SK-N-SH treated with all-trans-retinoic acid at 6 μM for 48 hours (cell line): ENCODE results near the gene ZNF654.

ENCODE experiments used
- ATAC-seq: fragments of 200-7000 bp; cut with Tn5 transposase; 3 replicates; pipeline ENCODE4 v1.9.1; 2020; ENCODE audit warnings: mild to moderate bottlenecking, moderate library complexity
- ARNTL ChIP-seq: fragments of 450-650 bp; formaldehyde crosslinking; IDR thresholded peaks from 2 replicates; pipeline ENCODE4 v1.5.0; 2020; ENCODE audit warnings: low read depth, mild to moderate bottlenecking, moderate library complexity, borderline replicate concordance
- CSDC2 ChIP-seq: fragments of 250-450 bp; sonication (Bioruptor Pico); IDR thresholded peaks from 2 replicates; pipeline ENCODE4 v1.5.0; 2020; ENCODE audit warnings: mild to moderate bottlenecking, moderate library complexity
- GLIS3 ChIP-seq: fragments of 250-450 bp; sonication (Bioruptor Pico); IDR thresholded peaks from 2 replicates; pipeline ENCODE4 v1.5.0; 2020; ENCODE audit warnings: mild to moderate bottlenecking, moderate library complexity
- ISL1 ChIP-seq: fragments of 250-450 bp; sonication (Bioruptor Pico); IDR thresholded peaks from 2 replicates; pipeline ENCODE4 v2.1.2; 2022; ENCODE audit warnings: mild to moderate bottlenecking, moderate library complexity
- OSR1 ChIP-seq: fragments of 250-450 bp; sonication (Bioruptor Pico); IDR thresholded peaks from 2 replicates; pipeline ENCODE4 v1.8.0; 2022; ENCODE audit warnings: moderate library complexity, mild to moderate bottlenecking, inconsistent platforms
- PPARA ChIP-seq: fragments of 250-450 bp; sonication (Bioruptor Pico); IDR thresholded peaks from 2 replicates; pipeline ENCODE4 v1.5.0; 2020; ENCODE audit warnings: mild to moderate bottlenecking, borderline replicate concordance
- RARB ChIP-seq: fragments of 250-450 bp; sonication (Bioruptor Pico); IDR thresholded peaks from 2 replicates; pipeline ENCODE4 v1.8.0; 2021; ENCODE audit warnings: mild to moderate bottlenecking, moderate library complexity
- TCF4 ChIP-seq: fragments of 250-450 bp; sonication (Bioruptor Pico); IDR thresholded peaks from 2 replicates; pipeline ENCODE4 v1.8.0; 2021; ENCODE audit warnings: mild to moderate bottlenecking, moderate library complexity, borderline replicate concordance
- TOX ChIP-seq: fragments of 250-450 bp; sonication (Bioruptor Pico); IDR thresholded peaks from 2 replicates; pipeline ENCODE4 v1.8.0; 2021; ENCODE audit warnings: mild to moderate bottlenecking, moderate library complexity, borderline replicate concordance
- ZC3H10 ChIP-seq: fragments of 250-450 bp; sonication (Bioruptor Pico); IDR thresholded peaks from 2 replicates; pipeline ENCODE4 v1.5.1; 2021; ENCODE audit warnings: mild to moderate bottlenecking, moderate library complexity
- ZFP3 ChIP-seq: fragments of 250-450 bp; sonication (Bioruptor Pico); IDR thresholded peaks from 2 replicates; pipeline ENCODE4 v1.5.0; 2020; ENCODE audit warnings: mild to moderate bottlenecking, moderate library complexity
- ZFP30 ChIP-seq: fragments of 450-650 bp; formaldehyde crosslinking; IDR thresholded peaks from 2 replicates; pipeline ENCODE4 v1.5.0; 2022; ENCODE audit warnings: mild to moderate bottlenecking, moderate library complexity
- ZNF565 ChIP-seq: fragments of 450-650 bp; formaldehyde crosslinking; conservative IDR thresholded peaks from 2 replicates; pipeline ENCODE4 v1.5.0; 2020; ENCODE audit warnings: low read depth, mild to moderate bottlenecking, moderate library complexity
- ZNF70 ChIP-seq: fragments of 450-650 bp; formaldehyde crosslinking; IDR thresholded peaks from 2 replicates; pipeline ENCODE4 v1.5.0; 2020; ENCODE audit warnings: mild to moderate bottlenecking, moderate library complexity
- ZNF8 ChIP-seq: fragments of 450-650 bp; formaldehyde crosslinking; IDR thresholded peaks from 2 replicates; pipeline ENCODE4 v1.5.0; 2020; ENCODE audit warnings: mild to moderate bottlenecking, moderate library complexity
- TF ChIP-seq, protein P1 (sequence below): fragments of 250-450 bp; sonication (Bioruptor Pico); IDR thresholded peaks from 2 replicates; pipeline ENCODE4 v1.8.0; 2021; ENCODE audit warnings: low read depth, mild to moderate bottlenecking, moderate library complexity, borderline replicate concordance
- TF ChIP-seq, protein P2 (sequence below): fragments of 250-450 bp; sonication (Bioruptor Pico); IDR thresholded peaks from 2 replicates; pipeline ENCODE4 v1.5.0; 2020; ENCODE audit warnings: mild to moderate bottlenecking, moderate library complexity
- TF ChIP-seq, protein P3 (sequence below): fragments of 250-450 bp; sonication (Bioruptor Pico); IDR thresholded peaks from 2 replicates; pipeline ENCODE4 v1.5.1; 2021; ENCODE audit warnings: mild to moderate bottlenecking, moderate library complexity
- TF ChIP-seq, protein P4 (sequence below): fragments of 250-450 bp; sonication (Bioruptor Pico); IDR thresholded peaks from 2 replicates; pipeline ENCODE4 v1.5.1; 2020; ENCODE audit warnings: low read depth, mild to moderate bottlenecking, moderate library complexity
- TF ChIP-seq, protein P5 (sequence below): fragments of 250-450 bp; sonication (Bioruptor Pico); IDR thresholded peaks from 2 replicates; pipeline ENCODE4 v1.8.0; 2020; ENCODE audit warnings: mild to moderate bottlenecking, moderate library complexity, borderline replicate concordance

Gene ZNF654

DNA sequence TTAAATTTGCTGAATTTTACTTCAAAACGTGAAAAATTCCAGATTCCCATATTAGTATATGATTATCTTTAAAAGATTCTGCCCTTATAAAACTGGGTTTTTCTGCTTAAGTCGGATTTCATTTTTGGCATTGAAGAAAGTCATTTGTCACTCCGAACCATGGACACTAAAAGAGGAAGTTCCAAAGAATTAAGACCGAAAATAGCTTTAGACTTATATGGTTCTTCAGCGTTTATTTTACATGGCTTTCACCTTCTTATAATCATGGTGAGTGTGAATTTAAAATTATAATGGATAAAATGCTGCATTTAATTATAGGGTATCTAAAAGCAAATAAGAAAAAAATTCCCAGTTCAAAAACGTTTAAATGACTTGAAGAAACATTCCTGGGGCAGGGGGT lies 91.8 kb downstream of the ZNF654 start:
- ATAC-seq: no peak
- no peak for TF ChIP-seq ISL1 (CRISPR knock-in tag)
- no peak for TF ChIP-seq ZNF70
- TF ChIP-seq, protein P1, sequence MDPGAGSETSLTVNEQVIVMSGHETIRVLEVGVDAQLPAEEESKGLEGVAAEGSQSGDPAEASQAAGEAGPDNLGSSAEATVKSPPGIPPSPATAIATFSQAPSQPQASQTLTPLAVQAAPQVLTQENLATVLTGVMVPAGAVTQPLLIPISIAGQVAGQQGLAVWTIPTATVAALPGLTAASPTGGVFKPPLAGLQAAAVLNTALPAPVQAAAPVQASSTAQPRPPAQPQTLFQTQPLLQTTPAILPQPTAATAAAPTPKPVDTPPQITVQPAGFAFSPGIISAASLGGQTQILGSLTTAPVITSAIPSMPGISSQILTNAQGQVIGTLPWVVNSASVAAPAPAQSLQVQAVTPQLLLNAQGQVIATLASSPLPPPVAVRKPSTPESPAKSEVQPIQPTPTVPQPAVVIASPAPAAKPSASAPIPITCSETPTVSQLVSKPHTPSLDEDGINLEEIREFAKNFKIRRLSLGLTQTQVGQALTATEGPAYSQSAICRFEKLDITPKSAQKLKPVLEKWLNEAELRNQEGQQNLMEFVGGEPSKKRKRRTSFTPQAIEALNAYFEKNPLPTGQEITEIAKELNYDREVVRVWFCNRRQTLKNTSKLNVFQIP (CRISPR knock-in tag): no peak
- TF ChIP-seq, protein P2, sequence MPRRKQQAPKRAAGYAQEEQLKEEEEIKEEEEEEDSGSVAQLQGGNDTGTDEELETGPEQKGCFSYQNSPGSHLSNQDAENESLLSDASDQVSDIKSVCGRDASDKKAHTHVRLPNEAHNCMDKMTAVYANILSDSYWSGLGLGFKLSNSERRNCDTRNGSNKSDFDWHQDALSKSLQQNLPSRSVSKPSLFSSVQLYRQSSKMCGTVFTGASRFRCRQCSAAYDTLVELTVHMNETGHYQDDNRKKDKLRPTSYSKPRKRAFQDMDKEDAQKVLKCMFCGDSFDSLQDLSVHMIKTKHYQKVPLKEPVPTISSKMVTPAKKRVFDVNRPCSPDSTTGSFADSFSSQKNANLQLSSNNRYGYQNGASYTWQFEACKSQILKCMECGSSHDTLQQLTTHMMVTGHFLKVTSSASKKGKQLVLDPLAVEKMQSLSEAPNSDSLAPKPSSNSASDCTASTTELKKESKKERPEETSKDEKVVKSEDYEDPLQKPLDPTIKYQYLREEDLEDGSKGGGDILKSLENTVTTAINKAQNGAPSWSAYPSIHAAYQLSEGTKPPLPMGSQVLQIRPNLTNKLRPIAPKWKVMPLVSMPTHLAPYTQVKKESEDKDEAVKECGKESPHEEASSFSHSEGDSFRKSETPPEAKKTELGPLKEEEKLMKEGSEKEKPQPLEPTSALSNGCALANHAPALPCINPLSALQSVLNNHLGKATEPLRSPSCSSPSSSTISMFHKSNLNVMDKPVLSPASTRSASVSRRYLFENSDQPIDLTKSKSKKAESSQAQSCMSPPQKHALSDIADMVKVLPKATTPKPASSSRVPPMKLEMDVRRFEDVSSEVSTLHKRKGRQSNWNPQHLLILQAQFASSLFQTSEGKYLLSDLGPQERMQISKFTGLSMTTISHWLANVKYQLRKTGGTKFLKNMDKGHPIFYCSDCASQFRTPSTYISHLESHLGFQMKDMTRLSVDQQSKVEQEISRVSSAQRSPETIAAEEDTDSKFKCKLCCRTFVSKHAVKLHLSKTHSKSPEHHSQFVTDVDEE: no peak
- TF ChIP-seq, protein P3, sequence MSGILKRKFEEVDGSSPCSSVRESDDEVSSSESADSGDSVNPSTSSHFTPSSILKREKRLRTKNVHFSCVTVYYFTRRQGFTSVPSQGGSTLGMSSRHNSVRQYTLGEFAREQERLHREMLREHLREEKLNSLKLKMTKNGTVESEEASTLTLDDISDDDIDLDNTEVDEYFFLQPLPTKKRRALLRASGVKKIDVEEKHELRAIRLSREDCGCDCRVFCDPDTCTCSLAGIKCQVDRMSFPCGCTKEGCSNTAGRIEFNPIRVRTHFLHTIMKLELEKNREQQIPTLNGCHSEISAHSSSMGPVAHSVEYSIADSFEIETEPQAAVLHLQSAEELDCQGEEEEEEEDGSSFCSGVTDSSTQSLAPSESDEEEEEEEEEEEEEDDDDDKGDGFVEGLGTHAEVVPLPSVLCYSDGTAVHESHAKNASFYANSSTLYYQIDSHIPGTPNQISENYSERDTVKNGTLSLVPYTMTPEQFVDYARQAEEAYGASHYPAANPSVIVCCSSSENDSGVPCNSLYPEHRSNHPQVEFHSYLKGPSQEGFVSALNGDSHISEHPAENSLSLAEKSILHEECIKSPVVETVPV (CRISPR knock-in tag): no peak
- no peak for TF ChIP-seq ARNTL (CRISPR knock-in tag)
- no peak for TF ChIP-seq ZFP3 (CRISPR knock-in tag)
- TF ChIP-seq GLIS3: no peak
- TF ChIP-seq ZC3H10: no peak
- no peak for TF ChIP-seq TCF4
- TF ChIP-seq, protein P4, sequence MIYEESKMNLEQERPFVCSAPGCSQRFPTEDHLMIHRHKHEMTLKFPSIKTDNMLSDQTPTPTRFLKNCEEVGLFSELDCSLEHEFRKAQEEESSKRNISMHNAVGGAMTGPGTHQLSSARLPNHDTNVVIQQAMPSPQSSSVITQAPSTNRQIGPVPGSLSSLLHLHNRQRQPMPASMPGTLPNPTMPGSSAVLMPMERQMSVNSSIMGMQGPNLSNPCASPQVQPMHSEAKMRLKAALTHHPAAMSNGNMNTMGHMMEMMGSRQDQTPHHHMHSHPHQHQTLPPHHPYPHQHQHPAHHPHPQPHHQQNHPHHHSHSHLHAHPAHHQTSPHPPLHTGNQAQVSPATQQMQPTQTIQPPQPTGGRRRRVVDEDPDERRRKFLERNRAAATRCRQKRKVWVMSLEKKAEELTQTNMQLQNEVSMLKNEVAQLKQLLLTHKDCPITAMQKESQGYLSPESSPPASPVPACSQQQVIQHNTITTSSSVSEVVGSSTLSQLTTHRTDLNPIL (CRISPR knock-in tag): no peak
- no peak for TF ChIP-seq TOX (CRISPR knock-in tag)
- no peak for TF ChIP-seq CSDC2 (CRISPR knock-in tag)
- TF ChIP-seq OSR1: no peak
- no peak for TF ChIP-seq ZFP30 (CRISPR knock-in tag)
- TF ChIP-seq, protein P5, sequence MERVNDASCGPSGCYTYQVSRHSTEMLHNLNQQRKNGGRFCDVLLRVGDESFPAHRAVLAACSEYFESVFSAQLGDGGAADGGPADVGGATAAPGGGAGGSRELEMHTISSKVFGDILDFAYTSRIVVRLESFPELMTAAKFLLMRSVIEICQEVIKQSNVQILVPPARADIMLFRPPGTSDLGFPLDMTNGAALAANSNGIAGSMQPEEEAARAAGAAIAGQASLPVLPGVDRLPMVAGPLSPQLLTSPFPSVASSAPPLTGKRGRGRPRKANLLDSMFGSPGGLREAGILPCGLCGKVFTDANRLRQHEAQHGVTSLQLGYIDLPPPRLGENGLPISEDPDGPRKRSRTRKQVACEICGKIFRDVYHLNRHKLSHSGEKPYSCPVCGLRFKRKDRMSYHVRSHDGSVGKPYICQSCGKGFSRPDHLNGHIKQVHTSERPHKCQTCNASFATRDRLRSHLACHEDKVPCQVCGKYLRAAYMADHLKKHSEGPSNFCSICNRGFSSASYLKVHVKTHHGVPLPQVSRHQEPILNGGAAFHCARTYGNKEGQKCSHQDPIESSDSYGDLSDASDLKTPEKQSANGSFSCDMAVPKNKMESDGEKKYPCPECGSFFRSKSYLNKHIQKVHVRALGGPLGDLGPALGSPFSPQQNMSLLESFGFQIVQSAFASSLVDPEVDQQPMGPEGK: no peak
- TF ChIP-seq ZNF8 (CRISPR knock-in tag): no peak
- TF ChIP-seq ZNF565 (CRISPR knock-in tag): no peak
- no peak for TF ChIP-seq RARB (CRISPR knock-in tag)
- no peak for TF ChIP-seq PPARA (CRISPR knock-in tag)

DNA sequence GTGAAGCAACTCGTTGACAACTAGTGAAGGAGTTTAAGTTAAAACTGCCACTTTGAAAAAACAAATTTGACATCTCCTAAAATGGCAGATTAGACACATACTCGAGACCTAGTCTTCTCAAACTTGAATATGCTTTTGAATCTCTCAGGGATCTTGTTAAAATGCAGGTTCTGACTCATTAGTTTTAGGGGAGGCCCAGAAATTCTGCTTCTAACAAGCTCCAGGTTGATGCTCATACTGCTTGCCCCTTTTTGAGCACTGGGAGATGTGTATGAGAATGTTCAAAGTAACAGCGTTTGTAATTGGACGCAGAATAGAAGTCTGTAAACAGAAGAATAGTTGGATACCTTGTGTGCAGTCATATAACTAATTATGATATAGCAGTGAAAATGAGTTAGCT lies 92.3 kb downstream of the ZNF654 start:
- no peak for ATAC-seq
- TF ChIP-seq, protein P5: no peak
- TF ChIP-seq ZC3H10: no peak
- TF ChIP-seq ZFP3 (CRISPR knock-in tag): no peak
- TF ChIP-seq ZNF70: no peak
- TF ChIP-seq TCF4: no peak
- TF ChIP-seq, protein P4 (CRISPR knock-in tag): no peak
- no peak for TF ChIP-seq ISL1 (CRISPR knock-in tag)
